Endodermal cell (in vitro differentiated cells): ENCODE measurements around the gene DNAJB13. TPM values are rescaled to one million over a fixed set of nuclear protein-coding genes. Genes with fewer than 3 reads are reported as not detected.

ENCODE experiments used
- DNase-seq: peaks from one replicate; pipeline ENCODE4 v3.0.0-alpha.2; 2017
- H3K27ac ChIP-seq: 2 replicates; pipeline ENCODE4 v1.5.1; 2013; ENCODE audit warnings: mild to moderate bottlenecking, low read depth, low read length, moderate library complexity
- H3K27me3 ChIP-seq: 2 replicates; pipeline ENCODE4 v1.6.1; 2013; ENCODE audit warnings: mild to moderate bottlenecking, low read length, moderate library complexity; ENCODE audit not compliant: insufficient read depth, control insufficient read depth, poor library complexity, severe bottlenecking
- H3K36me3 ChIP-seq: 2 replicates; pipeline ENCODE4 v1.7.0; 2013; ENCODE audit warnings: mild to moderate bottlenecking, low read length, moderate library complexity; ENCODE audit not compliant: control insufficient read depth, insufficient read depth
- H3K4me1 ChIP-seq: one replicate; pipeline ENCODE4 v1.7.0; 2013; ENCODE audit warnings: low read length; ENCODE audit not compliant: control insufficient read depth, insufficient read depth
- H3K4me3 ChIP-seq: 2 replicates; pipeline ENCODE4 v1.5.1; 2013; ENCODE audit warnings: mild to moderate bottlenecking, low read length, moderate library complexity
- H3K9ac ChIP-seq: 2 replicates; pipeline ENCODE4 v1.6.1; 2013; ENCODE audit warnings: mild to moderate bottlenecking, low read length, moderate library complexity; ENCODE audit not compliant: poor library complexity, severe bottlenecking; ENCODE audit errors: extremely low read depth
- H3K9me3 ChIP-seq: 2 replicates; pipeline ENCODE4 v1.6.1; 2013; ENCODE audit warnings: mild to moderate bottlenecking, low read length, moderate library complexity; ENCODE audit not compliant: control insufficient read depth
- H3K27ac Mint-ChIP-seq: 2 replicates; pipeline ENCODE4 v1.8.0; 2020; ENCODE audit warnings: mixed read lengths
- H3K27me3 Mint-ChIP-seq: 2 replicates; pipeline ENCODE4 v1.8.0; 2021; ENCODE audit warnings: mild to moderate bottlenecking, mixed read lengths; ENCODE audit not compliant: insufficient read depth
- H3K36me3 Mint-ChIP-seq: 2 replicates; pipeline ENCODE4 v1.8.0; 2020; ENCODE audit warnings: low read depth, mixed read lengths
- H3K4me1 Mint-ChIP-seq: 2 replicates; pipeline ENCODE4 v1.8.0; 2020; ENCODE audit warnings: mixed read lengths
- H3K4me3 Mint-ChIP-seq: 2 replicates; pipeline ENCODE4 v1.8.0; 2020; ENCODE audit warnings: mild to moderate bottlenecking, moderate library complexity, mixed read lengths
- H3K9me3 Mint-ChIP-seq: 2 replicates; pipeline ENCODE4 v1.8.0; 2020; ENCODE audit warnings: mild to moderate bottlenecking, mixed read lengths
- CTCF ChIP-seq: fragments of 200-600 bp; sonication (generic); conservative IDR thresholded peaks from 2 replicates; pipeline ENCODE4 v1.5.0; 2021; ENCODE audit warnings: antibody characterized with exemption, mild to moderate bottlenecking
- WGBS, 2 experiments: methylation state at CpG; one replicate each; pipeline versions ENCODE4 v1.1.5 to v1.1.7; 2013; ENCODE audit warnings: missing lambda C conversion rate in 2 of 2, mixed read lengths in 1 of 2; ENCODE audit not compliant: insufficient coverage in 1 of 2, insufficient read length in 1 of 2; 5-methylcytosine and 5-hydroxymethylcytosine counted together
- total RNA-seq, 2 donors: library from RNA; stranded (reverse); fragmentation: NEBNext Ultra II Directional in 1 of 2; extraction: Animal tissue kit (Norgen Biotek cat#: 25700) in 1 of 2; gene quantifications; 2 replicates in 1 of 2; 3 replicates in 1 of 2; pipeline ENCODE4 v1.2.1, GENCODE V29; 2021

DNAJB13 gene
- total RNA-seq, 2 donors from 2014 or later, result 0.44 to 1.2 TPM

GRCh38 chr11:73944085-73944484 lies 6.7 kb upstream of the DNAJB13 start:
- peaks cover 8% of the 10 kb centered on the region for H3K27me3 Mint-ChIP-seq
- H3K4me1 Mint-ChIP-seq, result no peaks in the 10 kb centered on the region
- peaks cover 59% of the 10 kb centered on the region for H3K9me3 Mint-ChIP-seq

DNA sequence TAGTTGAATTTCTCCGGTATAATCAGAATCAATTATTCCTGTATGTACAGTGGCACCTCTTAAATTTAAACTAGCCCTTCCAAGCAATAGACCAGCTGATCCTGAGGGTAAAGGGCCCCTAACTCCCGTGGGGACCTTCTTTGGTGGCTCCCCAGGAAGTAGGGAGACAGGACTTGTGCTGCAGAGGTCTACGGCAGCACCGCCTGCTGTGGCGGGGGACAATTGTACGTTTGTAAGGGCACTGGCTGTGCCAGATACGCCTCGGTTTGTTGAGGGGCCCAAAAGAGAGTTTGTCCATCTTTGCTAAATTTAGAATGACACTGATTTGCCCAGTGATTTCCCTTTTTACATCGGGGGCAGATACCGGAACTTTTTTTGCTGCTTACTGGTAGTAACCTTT lies 5.9 kb upstream of the DNAJB13 start:
- 87 to 92% methylated on average over 7 to 10 of the region's 10 CpGs for WGBS, 2 experiments
- Histone ChIP-seq H3K9me3 (peaks cover 38% of the 10 kb centered on the region), H3K27me3 (no peaks in the 10 kb centered on the region), H3K36me3 (no peaks in the 10 kb centered on the region), H3K4me3 (no peak overlapping the region), H3K27ac (no peak overlapping the region), H3K9ac (no peak overlapping the region), H3K4me1 (no peaks in the 10 kb centered on the region)
- Mint-ChIP-seq H3K27me3 (peaks cover 8% of the 10 kb centered on the region), H3K9me3 (peaks cover 50% of the 10 kb centered on the region), H3K36me3 (peaks cover 10% of the 10 kb centered on the region), H3K4me3 (no peak overlapping the region), H3K27ac (no peak overlapping the region), H3K4me1 (no peaks in the 10 kb centered on the region)
- no peak for DNase-seq
- TF ChIP-seq CTCF, result no peak

More at GRCh38 chr11:73944085-73944484, 6.7 kb upstream of the DNAJB13 start:
- no peak overlapping the region for H3K9ac ChIP-seq
- no peak overlapping the region for H3K4me3 Mint-ChIP-seq
- no peak overlapping the region for H3K27ac Mint-ChIP-seq
- H3K4me1 ChIP-seq, result no peaks in the 10 kb centered on the region
- no peak for DNase-seq
- 87 to 89% methylated on average over 5 to 6 of the region's 6 CpGs for WGBS, 2 experiments
- peaks cover 10% of the 10 kb centered on the region for H3K36me3 Mint-ChIP-seq
- H3K9me3 ChIP-seq, result peaks cover 46% of the 10 kb centered on the region
- no peak overlapping the region for H3K4me3 ChIP-seq
- no peaks in the 10 kb centered on the region for H3K36me3 ChIP-seq
- no peaks in the 10 kb centered on the region for H3K27me3 ChIP-seq
- H3K27ac ChIP-seq, result no peak overlapping the region
- no peak for TF ChIP-seq CTCF

DNA sequence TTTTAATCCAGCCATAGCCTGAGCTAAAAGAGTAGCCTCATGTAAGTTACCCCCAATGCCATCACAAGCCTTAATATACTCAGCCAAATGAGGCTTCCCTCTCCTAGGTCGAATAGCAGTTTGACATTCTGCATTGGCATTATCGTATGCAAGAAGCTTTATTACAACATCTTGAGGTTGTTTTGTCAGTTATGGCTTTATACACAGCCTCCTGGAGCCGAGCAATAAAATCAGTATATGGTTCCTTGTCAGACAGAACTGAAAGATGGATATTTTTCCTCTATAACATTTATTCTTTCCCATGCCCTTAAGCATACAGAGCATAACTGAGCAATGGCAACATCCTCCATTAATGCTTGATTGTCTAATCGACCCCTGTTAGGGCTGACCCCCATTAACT lies 5.4 kb upstream of the DNAJB13 start:
- Mint-ChIP-seq H3K4me3 (no peak overlapping the region), H3K4me1 (no peaks in the 10 kb centered on the region), H3K27ac (no peak overlapping the region), H3K27me3 (peaks cover 8% of the 10 kb centered on the region), H3K9me3 (peaks cover 46% of the 10 kb centered on the region), H3K36me3 (peaks cover 10% of the 10 kb centered on the region)
- no peak overlapping the region for H3K4me3 ChIP-seq
- no peaks in the 10 kb centered on the region for H3K4me1 ChIP-seq
- peaks cover 35% of the 10 kb centered on the region for H3K9me3 ChIP-seq
- no peak overlapping the region for H3K27ac ChIP-seq
- H3K9ac ChIP-seq, result no peak overlapping the region
- WGBS, 2 experiments, result 86 to 87% methylated on average over 3 to 4 of the region's 4 CpGs
- H3K27me3 ChIP-seq, result no peaks in the 10 kb centered on the region
- TF ChIP-seq CTCF, result no peak
- no peak for DNase-seq
- H3K36me3 ChIP-seq, result no peaks in the 10 kb centered on the region
